ENCODE results near the gene NODAL. TPM values are rescaled to one million over a fixed set of nuclear protein-coding genes. Genes with fewer than 3 reads are reported as not detected.

The NODAL gene
- polyA plus RNA-seq, 1 experiment, result not detected

DNA sequence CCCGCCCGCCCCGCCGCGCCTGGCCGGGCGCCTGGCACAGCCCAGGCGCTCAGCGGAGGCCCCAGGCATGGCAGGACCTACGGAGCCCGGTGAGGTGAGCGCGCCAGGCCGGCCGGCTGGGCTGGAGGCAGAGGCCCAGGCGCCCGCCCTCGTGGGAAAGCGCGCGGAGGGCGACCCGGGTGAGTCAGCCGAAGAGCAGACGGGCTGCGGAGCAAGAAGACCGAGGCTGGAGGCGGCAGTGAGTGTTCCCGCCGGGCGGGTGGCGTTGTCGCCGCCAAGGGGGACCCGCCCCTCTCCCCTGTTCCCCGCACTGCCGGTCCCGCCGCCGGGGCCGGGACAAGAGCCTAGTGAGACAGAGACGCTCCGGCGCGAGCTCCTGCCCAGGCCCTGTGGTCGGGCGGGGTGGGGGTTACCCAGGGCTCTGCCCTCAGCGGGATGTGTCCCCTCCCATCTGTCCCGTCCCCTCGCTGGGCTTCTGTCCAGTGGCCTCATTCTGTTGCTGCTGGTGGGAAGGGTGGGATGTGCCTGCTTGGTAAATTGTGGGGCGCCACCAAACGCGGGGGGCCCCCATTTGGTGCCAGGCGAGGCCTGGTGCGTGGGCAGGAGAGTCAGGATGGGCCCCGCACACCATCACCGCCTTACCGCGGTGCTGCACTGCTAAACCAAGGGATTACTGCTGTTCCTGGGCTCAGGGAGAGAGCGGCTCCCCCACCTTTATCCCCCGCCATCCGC, 17.0 kb upstream of the NODAL start:
- H3K27me3 ChIP-seq (ENCODE audit: control insufficient read depth, insufficient read depth, low read length), result peaks cover 10% of the 10 kb centered on the region
- no peaks in the 10 kb centered on the region for H3K36me3 ChIP-seq (ENCODE audit: control insufficient read depth, insufficient read depth, low read length)
- ChIA-PET CTCF (interaction anchor here (7.4 kb wide), 1 partner anchor 82 kb away, joined by 123 read pairs; no protein-coding TSS in a partner anchor), POLR2A (no interaction called here)
- no peak for DNase-seq (ENCODE audit: low read depth)
- TF ChIP-seq, protein P1, sequence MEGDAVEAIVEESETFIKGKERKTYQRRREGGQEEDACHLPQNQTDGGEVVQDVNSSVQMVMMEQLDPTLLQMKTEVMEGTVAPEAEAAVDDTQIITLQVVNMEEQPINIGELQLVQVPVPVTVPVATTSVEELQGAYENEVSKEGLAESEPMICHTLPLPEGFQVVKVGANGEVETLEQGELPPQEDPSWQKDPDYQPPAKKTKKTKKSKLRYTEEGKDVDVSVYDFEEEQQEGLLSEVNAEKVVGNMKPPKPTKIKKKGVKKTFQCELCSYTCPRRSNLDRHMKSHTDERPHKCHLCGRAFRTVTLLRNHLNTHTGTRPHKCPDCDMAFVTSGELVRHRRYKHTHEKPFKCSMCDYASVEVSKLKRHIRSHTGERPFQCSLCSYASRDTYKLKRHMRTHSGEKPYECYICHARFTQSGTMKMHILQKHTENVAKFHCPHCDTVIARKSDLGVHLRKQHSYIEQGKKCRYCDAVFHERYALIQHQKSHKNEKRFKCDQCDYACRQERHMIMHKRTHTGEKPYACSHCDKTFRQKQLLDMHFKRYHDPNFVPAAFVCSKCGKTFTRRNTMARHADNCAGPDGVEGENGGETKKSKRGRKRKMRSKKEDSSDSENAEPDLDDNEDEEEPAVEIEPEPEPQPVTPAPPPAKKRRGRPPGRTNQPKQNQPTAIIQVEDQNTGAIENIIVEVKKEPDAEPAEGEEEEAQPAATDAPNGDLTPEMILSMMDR (IDR thresholded peaks at IDR 0.05; ENCODE audit: insufficient read depth, low read depth, low read length), result no peak
- 0 out of 2 replicates have a peak overlapping the region, but pooled peaks have one; percentile 4 for H3K4me3 ChIP-seq (ENCODE audit: low read depth, low read length)

- TF ChIP-seq, protein P1 (IDR thresholded peaks at IDR 0.05; ENCODE audit: insufficient read depth, low read depth, low read length), result no peak
- CTCF ChIA-PET, result interaction anchor here (7.4 kb wide), 1 partner anchor 83 kb away, joined by 123 read pairs; no protein-coding TSS in a partner anchor
- Histone ChIP-seq H3K4me3 (ENCODE audit: low read depth, low read length) (no peak overlapping the region), H3K36me3 (ENCODE audit: control insufficient read depth, insufficient read depth, low read length) (no peaks in the 10 kb centered on the region), H3K27me3 (ENCODE audit: control insufficient read depth, insufficient read depth, low read length) (peaks cover 10% of the 10 kb centered on the region)
- DNase-seq (ENCODE audit: low read depth), result no peak
- POLR2A ChIA-PET, result no interaction called here
Observed at GRCh38 chr10:70457759-70458305, 16.4 kb upstream of the NODAL start.

- POLR2A ChIA-PET, result no interaction called here
- Histone ChIP-seq H3K4me3 (ENCODE audit: low read depth, low read length) (no peak overlapping the region), H3K36me3 (ENCODE audit: control insufficient read depth, insufficient read depth, low read length) (no peaks in the 10 kb centered on the region), H3K27me3 (ENCODE audit: control insufficient read depth, insufficient read depth, low read length) (peaks cover 10% of the 10 kb centered on the region)
- CTCF ChIA-PET, result interaction anchor here (2.0 to 2.2 kb wide), 2 partner anchors 22 to 302 kb away, joined by 5 to 8 read pairs; partner anchors contain the start of gene PALD1
- TF ChIP-seq, protein P1 (IDR thresholded peaks at IDR 0.05; ENCODE audit: insufficient read depth, low read depth, low read length), result no peak
- DNase-seq (ENCODE audit: low read depth), result no peak
Observed at GRCh38 chr10:70456164-70456563, 14.7 kb upstream of the NODAL start.

GRCh38 chr10:70455213-70455630, 13.7 kb upstream of the NODAL start:
- Histone ChIP-seq H3K27me3 (ENCODE audit: control insufficient read depth, insufficient read depth, low read length) (peaks cover 13% of the 10 kb centered on the region), H3K36me3 (ENCODE audit: control insufficient read depth, insufficient read depth, low read length) (no peaks in the 10 kb centered on the region), H3K4me3 (ENCODE audit: low read depth, low read length) (no peak overlapping the region)
- TF ChIP-seq, protein P1 (IDR thresholded peaks at IDR 0.05; ENCODE audit: insufficient read depth, low read depth, low read length), result no peak
- CTCF ChIA-PET, result interaction anchor here (2.2 kb wide), 1 partner anchor 23 kb away, joined by 8 read pairs; the partner anchor contains the start of gene PALD1
- DNase-seq (ENCODE audit: low read depth), result no peak
- POLR2A ChIA-PET, result no interaction called here

DNA sequence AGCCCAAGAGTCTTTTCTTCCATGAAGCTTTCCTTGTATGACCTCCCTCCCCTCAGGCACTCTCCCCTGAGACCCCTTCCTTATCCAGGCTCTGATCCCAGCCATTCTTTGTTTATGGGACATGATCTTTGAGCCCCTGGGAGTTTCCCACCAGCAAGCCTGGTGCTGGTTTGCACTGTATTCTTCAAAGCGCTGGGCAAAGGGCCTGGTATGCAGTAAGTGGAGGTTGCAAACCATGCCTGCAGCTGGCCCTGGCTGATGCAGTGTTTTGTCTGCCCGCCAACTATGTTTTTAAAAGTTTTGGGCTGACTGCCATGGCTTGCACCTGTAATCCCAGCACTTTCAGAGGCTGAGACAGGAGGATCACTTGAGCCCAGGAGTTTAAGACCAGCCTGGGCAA, 6.8 kb upstream of the NODAL start:
- CTCF ChIA-PET, result interaction anchor here (6.9 kb wide), 1 partner anchor 13 kb away, joined by 35 read pairs; no protein-coding TSS in a partner anchor
- TF ChIP-seq, protein P1 (IDR thresholded peaks at IDR 0.05; ENCODE audit: insufficient read depth, low read depth, low read length), result no peak
- POLR2A ChIA-PET, result no interaction called here
- Histone ChIP-seq H3K4me3 (ENCODE audit: low read depth, low read length) (no peak overlapping the region), H3K36me3 (ENCODE audit: control insufficient read depth, insufficient read depth, low read length) (no peaks in the 10 kb centered on the region), H3K27me3 (ENCODE audit: control insufficient read depth, insufficient read depth, low read length) (peaks cover 7% of the 10 kb centered on the region)
- DNase-seq (ENCODE audit: low read depth), result no peak

Measured in BJ (cell line).